SKM-1 treated with dmso at 0.1 percent for 144 hours (cell line): Measurements from ENCODE around the gene TTC28.

Experiments used
- DNase-seq: peaks from one replicate; lab custom pipeline; 2025; ENCODE audit not compliant: unreplicated experiment; lab: John Stamatoyannopoulos, UW

TTC28 gene

DNA sequence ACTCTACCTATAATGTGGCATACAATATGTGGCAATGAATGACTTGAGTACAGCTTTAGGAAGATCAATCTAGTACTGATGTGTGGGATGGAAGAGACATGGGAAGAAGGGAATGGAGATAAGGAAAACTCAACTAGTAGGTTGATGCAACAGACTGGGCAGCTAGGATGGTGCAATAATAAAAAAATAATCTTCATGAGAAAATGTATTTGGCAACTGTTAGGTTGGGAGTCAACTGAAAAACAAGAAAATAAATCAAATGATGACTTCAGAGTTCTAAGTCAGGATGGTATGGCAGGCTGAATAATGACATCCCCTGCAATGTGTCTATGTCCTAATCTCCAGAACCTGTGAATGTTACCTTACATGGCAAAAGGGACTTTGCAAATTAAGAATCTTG is 523.8 kb downstream of the TTC28 start:
- DNase-seq = no peak

- DNase-seq = no peak
Observed at GRCh38 chr22:28154861-28155260, 524.8 kb downstream of the TTC28 start.

DNA sequence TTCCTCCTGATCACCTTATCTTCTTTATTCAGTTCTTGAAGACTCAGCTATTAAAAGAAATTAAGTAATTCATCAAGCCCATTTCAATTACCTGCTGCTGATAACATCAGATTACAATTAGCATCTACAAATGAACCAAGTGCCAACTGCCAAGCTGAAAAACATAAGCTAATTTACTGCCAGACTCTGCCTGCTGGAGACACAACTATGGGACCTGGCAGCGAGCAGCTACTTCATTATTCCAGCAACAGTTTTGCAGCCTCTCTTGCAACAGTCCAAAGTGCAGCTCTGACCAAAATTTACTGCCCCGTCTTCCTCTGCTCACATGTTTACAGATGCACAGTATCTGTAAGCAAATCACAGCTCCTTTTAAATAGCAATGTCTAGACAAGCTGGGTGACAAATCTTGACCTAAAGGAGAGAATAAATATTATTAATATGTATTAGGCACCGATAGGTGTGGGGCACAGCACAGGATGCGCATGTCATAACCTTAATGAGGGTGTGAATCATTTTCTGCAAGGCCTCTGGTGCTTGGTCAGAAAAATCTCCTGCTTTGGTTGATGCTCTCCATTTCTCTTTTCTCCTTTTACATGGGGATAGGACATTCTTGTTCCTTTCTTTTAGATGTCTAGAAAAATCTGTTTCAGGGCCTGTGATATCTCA is 528.4 kb downstream of the TTC28 start:
- DNase-seq = no peak

- DNase-seq = no peak
Observed at GRCh38 chr22:28148816-28149465, 530.7 kb downstream of the TTC28 start.

DNA sequence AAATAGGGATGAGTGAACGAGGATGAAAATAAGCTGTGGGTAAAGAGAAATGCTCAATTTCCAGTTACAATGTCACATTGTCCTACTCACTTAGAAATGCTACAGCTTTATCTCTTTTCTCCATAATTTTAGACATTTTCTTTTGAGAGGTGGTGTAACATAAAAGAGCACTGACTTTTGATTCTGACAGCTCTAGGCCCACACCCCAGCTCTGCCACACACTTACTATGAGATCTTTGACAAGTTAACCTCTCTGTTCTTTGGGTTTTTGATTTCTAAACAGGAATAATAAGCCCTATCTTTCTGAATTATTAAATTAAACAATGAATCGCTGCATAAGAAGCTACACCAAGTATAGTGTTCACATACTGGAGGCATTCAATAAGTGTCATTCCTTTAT is 532.2 kb downstream of the TTC28 start:
- DNase-seq = no peak

- DNase-seq = no peak
Observed at GRCh38 chr22:28146401-28147314, 533.0 kb downstream of the TTC28 start.

GRCh38 chr22:28143961-28144745 is 535.5 kb downstream of the TTC28 start:
- DNase-seq = no peak

DNA sequence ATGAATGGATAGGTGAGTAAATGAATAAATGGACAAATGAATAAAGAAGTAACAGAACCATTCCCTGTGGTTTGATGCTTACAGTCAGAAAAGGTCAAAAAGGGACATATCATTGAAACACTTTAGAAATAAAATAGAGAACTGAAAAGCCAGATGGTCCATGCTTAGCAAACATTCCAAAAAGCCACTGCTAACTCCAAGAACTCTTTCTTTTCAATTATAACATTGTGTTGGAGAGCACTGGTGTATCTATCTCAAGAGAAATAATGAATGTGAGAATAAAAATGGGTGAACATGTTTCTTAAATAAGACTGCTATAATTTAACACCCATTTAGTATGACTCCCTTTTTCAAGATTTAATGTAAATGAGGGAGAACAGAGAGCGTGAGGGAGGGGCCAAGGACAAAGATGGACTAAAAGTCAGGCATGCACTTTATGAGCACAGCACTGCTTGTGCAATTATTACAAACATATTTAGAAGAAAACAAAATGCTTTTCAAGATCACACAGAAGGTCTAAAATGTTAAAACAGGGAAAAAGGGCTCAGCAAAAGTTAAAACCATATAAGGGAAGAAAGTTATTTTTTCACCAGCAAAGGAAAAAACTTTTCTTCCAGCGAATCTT is 536.3 kb downstream of the TTC28 start:
- DNase-seq = no peak

GRCh38 chr22:28142361-28142961 is 537.2 kb downstream of the TTC28 start:
- no peak for DNase-seq

- no peak for DNase-seq
Observed at GRCh38 chr22:28141614-28142013, 538.0 kb downstream of the TTC28 start.

GRCh38 chr22:28139961-28140360 is 539.7 kb downstream of the TTC28 start:
- DNase-seq = no peak

- no peak for DNase-seq
Observed at GRCh38 chr22:28139516-28139915, 540.1 kb downstream of the TTC28 start.

DNA sequence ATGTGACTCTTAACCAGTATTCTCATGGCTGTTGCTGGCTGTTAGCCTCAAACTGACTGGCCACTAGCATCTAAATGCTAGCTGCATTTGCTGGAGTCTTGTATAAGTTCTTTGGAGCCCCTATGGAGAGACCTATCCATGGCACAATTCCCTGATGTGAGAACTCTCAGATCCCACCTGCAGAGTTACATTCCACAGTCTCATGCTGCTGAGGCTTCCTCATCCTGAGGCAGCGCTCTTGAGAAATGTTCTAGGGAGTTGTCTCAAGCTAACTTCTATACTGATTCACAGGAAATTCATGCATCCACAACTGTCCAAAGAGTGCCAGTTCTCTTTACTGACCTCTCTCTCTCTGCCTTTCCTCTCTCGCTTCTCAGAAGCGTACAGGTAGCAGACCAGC is 542.6 kb downstream of the TTC28 start:
- DNase-seq = no peak

DNA sequence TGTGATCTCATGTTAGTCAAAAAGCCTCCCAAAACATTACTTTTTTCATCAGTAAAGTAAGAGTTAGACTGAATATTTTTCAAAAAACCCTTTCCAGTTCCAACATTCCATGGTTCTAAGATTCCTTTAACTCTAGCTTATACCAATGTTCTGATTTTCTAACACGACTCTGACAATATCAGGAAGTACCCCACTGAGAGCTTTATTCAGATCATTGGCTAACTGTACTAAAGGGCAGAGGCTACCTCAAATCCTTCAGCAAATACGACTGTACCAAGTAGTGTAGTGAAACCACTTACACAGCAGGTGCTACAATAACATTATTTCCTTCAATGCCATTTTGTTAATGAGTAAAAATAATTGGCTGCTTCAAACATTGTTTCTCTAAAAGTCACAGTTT is 547.2 kb downstream of the TTC28 start:
- DNase-seq = no peak

- DNase-seq = no peak
Observed at GRCh38 chr22:28129319-28129962, 550.2 kb downstream of the TTC28 start.

GRCh38 chr22:28128827-28129226 is 550.8 kb downstream of the TTC28 start:
- DNase-seq = no peak

DNA sequence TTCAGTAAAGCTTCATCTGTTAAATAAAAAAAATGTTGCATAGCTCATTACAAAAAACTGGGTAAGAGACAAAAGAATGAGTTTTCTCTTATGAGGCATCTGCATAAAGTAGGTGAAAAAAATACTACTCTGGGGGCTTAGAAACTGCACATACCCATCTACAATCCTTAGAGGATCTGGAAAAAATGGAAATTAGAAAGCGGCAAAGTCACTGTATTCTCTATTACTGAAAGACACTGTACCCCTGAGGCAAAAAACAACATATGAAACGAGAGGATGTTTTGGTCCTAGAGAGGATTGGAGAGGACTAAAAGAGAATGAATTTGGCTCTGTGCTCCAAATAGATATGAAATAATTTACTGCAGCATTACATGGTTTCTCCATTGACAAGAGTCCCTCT is 553.8 kb downstream of the TTC28 start:
- no peak for DNase-seq

DNA sequence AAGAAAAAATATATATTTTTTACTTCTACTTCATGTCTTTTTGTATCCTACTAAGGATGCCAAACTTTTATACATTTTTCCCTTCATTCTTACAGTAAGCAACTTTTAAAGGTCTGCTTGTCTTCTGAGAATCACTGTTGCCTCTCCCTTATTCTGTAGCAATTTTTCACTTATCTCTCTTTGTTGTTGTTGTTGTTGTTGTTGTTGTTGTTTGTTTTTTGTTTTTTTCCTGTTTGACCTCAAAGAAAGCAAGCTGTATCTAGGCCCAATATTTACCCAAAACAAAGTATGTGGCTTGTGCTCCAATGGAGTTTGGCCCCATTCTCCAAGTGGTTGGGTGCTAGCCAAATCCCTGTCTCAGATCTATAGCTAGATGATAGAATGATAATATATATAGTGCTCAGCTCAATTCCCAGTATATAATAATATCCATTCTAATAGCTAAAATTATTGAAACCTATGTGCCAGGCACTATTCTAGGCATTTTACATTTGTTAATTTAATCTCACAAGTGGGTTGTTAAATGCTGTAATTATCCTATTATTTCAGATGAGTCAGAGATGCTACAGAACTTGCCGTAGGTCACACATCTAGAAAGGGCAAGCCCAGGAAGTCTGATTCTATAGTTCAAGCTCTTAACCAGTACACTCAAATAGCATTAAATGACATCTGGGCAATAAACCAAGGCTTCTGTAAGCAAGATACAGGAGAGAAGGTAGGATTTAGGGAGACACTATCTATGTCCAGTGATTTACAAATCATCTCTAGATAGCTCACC is 555.5 kb downstream of the TTC28 start:
- DNase-seq = no peak
